Measurements from ENCODE around the gene CCND2.

DNA sequence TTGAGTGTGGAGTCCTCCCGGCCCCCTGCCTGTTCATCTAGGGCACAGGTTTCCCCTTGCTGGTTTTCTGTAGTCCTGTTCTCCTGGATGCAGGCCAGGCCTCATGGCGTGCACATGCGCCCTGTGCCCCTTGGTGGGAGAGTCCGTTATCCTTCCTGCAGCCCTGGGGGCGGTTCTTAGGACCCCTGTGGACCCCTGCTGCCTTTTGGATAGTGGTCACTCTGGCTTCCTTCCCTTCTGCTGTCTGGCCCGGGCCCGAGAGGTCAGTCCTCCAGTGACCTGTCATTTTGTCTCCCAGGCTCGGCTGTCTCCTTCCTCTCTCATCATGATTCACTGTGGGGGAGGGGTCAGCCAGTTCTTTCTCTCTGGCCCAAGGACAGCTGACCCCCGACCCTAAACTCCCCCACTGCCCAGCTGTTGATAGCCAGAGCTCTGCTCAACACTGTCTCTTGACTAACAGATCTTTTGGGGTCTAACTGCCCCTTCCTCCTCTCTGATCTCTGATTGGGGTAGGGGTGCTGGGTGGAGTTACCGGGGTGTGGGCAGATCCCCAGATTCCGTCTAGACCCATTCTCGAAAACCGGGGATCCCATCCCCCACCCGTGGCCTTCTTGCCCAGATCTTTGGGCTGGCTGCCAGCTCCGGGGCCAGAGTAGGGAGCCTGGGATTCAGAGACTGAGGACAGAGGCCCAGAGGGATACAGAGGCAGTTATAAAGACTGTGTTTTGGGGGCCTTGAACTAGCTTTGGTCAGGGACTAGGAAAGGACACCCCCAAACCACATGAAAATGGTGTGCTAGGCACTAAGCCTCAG, 7.0 kb downstream of the CCND2 start:
- TF ChIP-seq, protein P1, sequence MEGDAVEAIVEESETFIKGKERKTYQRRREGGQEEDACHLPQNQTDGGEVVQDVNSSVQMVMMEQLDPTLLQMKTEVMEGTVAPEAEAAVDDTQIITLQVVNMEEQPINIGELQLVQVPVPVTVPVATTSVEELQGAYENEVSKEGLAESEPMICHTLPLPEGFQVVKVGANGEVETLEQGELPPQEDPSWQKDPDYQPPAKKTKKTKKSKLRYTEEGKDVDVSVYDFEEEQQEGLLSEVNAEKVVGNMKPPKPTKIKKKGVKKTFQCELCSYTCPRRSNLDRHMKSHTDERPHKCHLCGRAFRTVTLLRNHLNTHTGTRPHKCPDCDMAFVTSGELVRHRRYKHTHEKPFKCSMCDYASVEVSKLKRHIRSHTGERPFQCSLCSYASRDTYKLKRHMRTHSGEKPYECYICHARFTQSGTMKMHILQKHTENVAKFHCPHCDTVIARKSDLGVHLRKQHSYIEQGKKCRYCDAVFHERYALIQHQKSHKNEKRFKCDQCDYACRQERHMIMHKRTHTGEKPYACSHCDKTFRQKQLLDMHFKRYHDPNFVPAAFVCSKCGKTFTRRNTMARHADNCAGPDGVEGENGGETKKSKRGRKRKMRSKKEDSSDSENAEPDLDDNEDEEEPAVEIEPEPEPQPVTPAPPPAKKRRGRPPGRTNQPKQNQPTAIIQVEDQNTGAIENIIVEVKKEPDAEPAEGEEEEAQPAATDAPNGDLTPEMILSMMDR (conservative IDR thresholded peaks at IDR 0.05; ENCODE audit: low read depth in 2 of 2): no peak
- TF ChIP-seq EZH2phosphoT487 (IDR thresholded peaks at IDR 0.05; ENCODE audit: unreplicated experiment) (no peak), EZH2 (IDR thresholded peaks at IDR 0.05; ENCODE audit: low read depth, unreplicated experiment) (no peak), JUNB (IDR thresholded peaks at IDR 0.05; ENCODE audit: unreplicated experiment) (no peak)
